Tibial artery (tissue), 4 donors: ENCODE results near the gene LHX3.

Experiments used
- DNase-seq, 2 donors: peaks; one replicate each; pipeline ENCODE4 v3.0.0-alpha.2; 2019
- H3K27ac ChIP-seq, 2 donors: fragments of 200-600 bp; sonication (generic) in 1 of 2; 1 replicate in 1 of 2; 2 replicates in 1 of 2; pipeline ENCODE4 v1.5.1; 2018 to 2019; ENCODE audit warnings: mild to moderate bottlenecking in 1 of 2
- H3K27me3 ChIP-seq, 2 donors: fragments of 200-600 bp; sonication (generic) in 1 of 2; one replicate each; pipeline versions ENCODE4 v1.5.1 to v1.6.0; 2016 to 2019
- H3K36me3 ChIP-seq, 3 donors: fragments of 200-600 bp; sonication (generic) in 2 of 3; one replicate each; pipeline ENCODE4 v1.5.1; 2016 to 2019; ENCODE audit warnings: mild to moderate bottlenecking in 2 of 3
- H3K4me1 ChIP-seq, 4 donors: fragments of 200-600 bp; sonication (generic) in 2 of 4; 1 replicate in 3 of 4; 2 replicates in 1 of 4; pipeline ENCODE4 v1.5.1; 2016 to 2019
- H3K4me3 ChIP-seq, 2 donors: fragments of 200-600 bp; sonication (generic) in 1 of 2; 1 replicate in 1 of 2; 2 replicates in 1 of 2; pipeline ENCODE4 v1.5.1; 2018 to 2019; ENCODE audit warnings: mild to moderate bottlenecking in 2 of 2
- H3K9me3 ChIP-seq, 3 donors: fragments of 200-600 bp; sonication (generic) in 1 of 3; one replicate each; pipeline ENCODE4 v1.5.1; 2016 to 2019
- CTCF ChIP-seq, 2 experiments: fragments of 200-600 bp in 1 of 2; fragments of 450-650 bp in 1 of 2; IDR thresholded peaks; one replicate each; pipeline ENCODE4 v1.5.1; 2017 to 2019; ENCODE audit warnings: antibody characterized with exemption in 2 of 2, mild to moderate bottlenecking in 1 of 2, moderate library complexity in 1 of 2
- intact Hi-C: fragments of 100-400 bp; cut with DNase I; formaldehyde crosslinking; loops from one replicate; pipeline ENCODE4 v1.15.0; 2023; ENCODE audit warnings: low total_unique reads

LHX3 gene

GRCh38 chr9:136228107-136228875 is 23.4 kb upstream of the LHX3 start:
- Histone ChIP-seq H3K27ac (no peak overlapping the region), H3K27me3 (no peaks in the 10 kb centered on the region), H3K4me3 (no peak overlapping the region), H3K36me3 (peaks cover 0 to 19% (median 13%) of the 10 kb centered on the region in 3 donors), H3K4me1 (no peaks in the 10 kb centered on the region), H3K9me3 (no peaks in the 10 kb centered on the region)
- intact Hi-C loops: no loop called here
- DNase-seq: no peak
- no peak for TF ChIP-seq CTCF (IDR thresholded peaks at IDR 0.05)

- Histone ChIP-seq H3K27ac (no peak overlapping the region), H3K4me1 (no peaks in the 10 kb centered on the region), H3K4me3 (no peak overlapping the region), H3K36me3 (peaks cover 0 to 34% (median 24%) of the 10 kb centered on the region in 3 donors), H3K27me3 (no peaks in the 10 kb centered on the region), H3K9me3 (no peaks in the 10 kb centered on the region)
- intact Hi-C loops: no loop called here
- DNase-seq: no peak
- TF ChIP-seq CTCF (IDR thresholded peaks at IDR 0.05): no peak
These were observed 21.9 kb upstream of the LHX3 start for GRCh38 chr9:136226680-136227407.

- DNase-seq: peak in 1 of 2 donors; percentile 35
- TF ChIP-seq CTCF (IDR thresholded peaks at IDR 0.05): peak; percentile 56 to 62
- no peak overlapping the region for H3K27ac ChIP-seq
- H3K27me3 ChIP-seq: no peaks in the 10 kb centered on the region
- no peak overlapping the region for H3K4me3 ChIP-seq
- H3K9me3 ChIP-seq: no peaks in the 10 kb centered on the region
- no peaks in the 10 kb centered on the region for H3K4me1 ChIP-seq
- intact Hi-C loops: no loop called here
- peaks cover 0 to 42% (median 32%) of the 10 kb centered on the region in 3 donors for H3K36me3 ChIP-seq
These were observed 21.1 kb upstream of the LHX3 start for GRCh38 chr9:136225748-136226679.

- H3K27ac ChIP-seq: no peak overlapping the region
- no peaks in the 10 kb centered on the region for H3K27me3 ChIP-seq
- H3K36me3 ChIP-seq: peaks cover 0 to 48% (median 33%) of the 10 kb centered on the region in 3 donors
- H3K4me1 ChIP-seq: no peaks in the 10 kb centered on the region
- intact Hi-C loops: no loop called here
- no peak overlapping the region for H3K4me3 ChIP-seq
- H3K9me3 ChIP-seq: no peaks in the 10 kb centered on the region
- no peak for TF ChIP-seq CTCF (IDR thresholded peaks at IDR 0.05)
- DNase-seq: no peak
These were observed 20.4 kb upstream of the LHX3 start for GRCh38 chr9:136225366-136225747.

GRCh38 chr9:136223871-136224640 is 19.1 kb upstream of the LHX3 start:
- peaks cover 0 to 55% (median 39%) of the 10 kb centered on the region in 3 donors for H3K36me3 ChIP-seq
- H3K27me3 ChIP-seq: no peaks in the 10 kb centered on the region
- no peak overlapping the region for H3K27ac ChIP-seq
- DNase-seq: no peak
- no peaks in the 10 kb centered on the region for H3K4me1 ChIP-seq
- no peaks in the 10 kb centered on the region for H3K9me3 ChIP-seq
- no peak overlapping the region for H3K4me3 ChIP-seq
- intact Hi-C loops: no loop called here
- TF ChIP-seq CTCF (IDR thresholded peaks at IDR 0.05): no peak
